GM21447 (cell line): ENCODE results near the gene WDR74.
A peak's percentile ranks its signal among the peaks of the same experiment; 100 is the strongest.

ENCODE experiments used
- ATAC-seq: cut with Tn5 transposase; IDR thresholded peaks from one replicate; pipeline ENCODE4 v1.9.1; 2021; ENCODE audit not compliant: unreplicated experiment

Gene WDR74

GRCh38 chr11:62799486-62799885, 39.9 kb downstream of the WDR74 start:
- ATAC-seq = no peak

- no peak for ATAC-seq
These were observed 43.1 kb downstream of the WDR74 start for GRCh38 chr11:62796281-62796680.

- ATAC-seq = no peak
These were observed 45.1 kb downstream of the WDR74 start for GRCh38 chr11:62794201-62794775.

- no peak for ATAC-seq
These were observed 47.2 kb downstream of the WDR74 start for GRCh38 chr11:62792202-62792575.

GRCh38 chr11:62791501-62792201, 47.7 kb downstream of the WDR74 start, which contains the start of gene TMEM223:
Gene TMEM223, minus strand, starts transcription at chr11:62792006. Its CDS starts 12 bp downstream, at chr11:62791994.
- peak; percentile 60 for ATAC-seq

- ATAC-seq = no peak
These were observed 49.8 kb downstream of the WDR74 start for GRCh38 chr11:62789576-62789975.

GRCh38 chr11:62788991-62789390, 50.4 kb downstream of the WDR74 start:
- no peak for ATAC-seq

GRCh38 chr11:62787005-62787759, 52.2 kb downstream of the WDR74 start, which contains the start of gene TMEM179B:
Gene TMEM179B, plus strand, starts transcription at chr11:62787402. Its CDS starts 30 bp downstream, at chr11:62787432.
- peak; percentile 72 for ATAC-seq

GRCh38 chr11:62786318-62787004, 52.9 kb downstream of the WDR74 start:
- ATAC-seq = peak; percentile 63
